ENCODE results near the gene ATP9B. TPM values are rescaled to one million over a fixed set of nuclear protein-coding genes. Genes with fewer than 3 reads are reported as not detected.
A peak's percentile ranks its signal among the peaks of the same experiment; 100 is the strongest.

The ATP9B gene
- total RNA-seq, 1 experiment from 2014 or later, result 44.4 TPM

DNA sequence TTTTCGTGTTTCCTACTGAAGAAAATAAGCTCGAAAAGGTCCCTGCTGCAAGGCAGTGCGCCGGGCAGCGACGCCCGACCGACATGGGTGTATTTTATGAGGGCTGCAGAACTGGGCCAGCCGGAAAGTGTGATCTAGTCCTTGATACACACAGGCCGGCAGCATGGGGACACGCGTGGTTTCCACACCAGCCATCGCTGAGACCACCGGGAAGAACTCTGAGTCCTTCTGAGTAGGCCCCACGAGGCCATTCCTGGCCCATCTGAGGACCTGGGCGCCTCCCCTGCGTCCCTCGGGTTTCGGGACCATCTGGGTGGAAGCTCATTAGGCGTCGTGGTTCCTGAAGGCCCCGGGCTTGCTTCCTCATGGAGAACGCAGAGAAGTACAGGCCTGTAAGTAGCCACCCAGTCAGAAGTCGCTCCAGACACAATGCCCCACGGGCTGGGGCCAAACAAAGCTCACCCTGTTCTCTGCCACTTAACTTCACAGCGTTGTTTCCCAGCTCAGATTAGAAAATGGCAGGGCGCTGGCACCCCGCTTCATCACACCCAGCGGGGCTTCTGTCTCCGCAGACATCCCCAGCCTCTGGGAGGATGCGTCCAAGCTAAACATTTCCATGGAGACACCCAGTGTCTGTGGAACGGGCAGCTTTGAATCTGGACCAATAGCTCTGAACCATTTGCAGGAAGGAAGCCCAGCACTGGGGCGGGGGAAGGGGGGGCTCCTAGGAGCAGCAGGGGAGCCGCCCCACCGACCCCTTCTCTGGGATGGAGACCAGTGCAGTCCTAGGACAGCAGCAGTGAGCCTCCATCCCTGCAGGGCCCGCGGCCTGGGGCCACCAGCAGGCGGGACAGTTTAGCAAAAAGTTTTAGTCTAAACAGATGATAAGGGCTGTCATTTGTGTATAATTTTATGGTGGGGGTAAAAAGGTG lies 328.9 kb downstream of the ATP9B start:
- peaks cover 30% of the 10 kb centered on the region for H3K4me1 ChIP-seq (ENCODE audit: control insufficient read depth, insufficient read depth, low read length)
- intact Hi-C loops (cut with micrococcal nuclease; ENCODE audit: unreplicated experiment) (no loop called here), in situ Hi-C loops (cut with HindIII; ENCODE audit: low pct_unique_long_range_greater_than_20kb, low sequenced_read_pairs) (no loop called here)
- no peaks in the 10 kb centered on the region for H3K27me3 ChIP-seq (ENCODE audit: control insufficient read depth, insufficient read depth, low read length)
- H3K36me3 ChIP-seq (ENCODE audit: control insufficient read depth, insufficient read depth, low read length), result no peaks in the 10 kb centered on the region
- ChIA-PET POLR2A (interaction anchor here (0.6 to 1.0 kb wide), 2 partner anchors 32 to 245 kb away, joined by 5 to 9 read pairs; no protein-coding TSS in a partner anchor), CTCF (no interaction called here)
- no peak overlapping the region for H3K4me3 ChIP-seq (ENCODE audit: low read depth in 2 of 2, low read length in 2 of 2)
- H3K9me3 ChIP-seq (ENCODE audit: control insufficient read depth, insufficient read depth, low read depth, low read length), result no peaks in the 10 kb centered on the region
- ATAC-seq, result no peak
- no TSS peak for BruUV-seq (replicated peaks)
- TF ChIP-seq TCF7L2 (IDR thresholded peaks at IDR 0.05; ENCODE audit: low read depth, low read length) (no peak), POLR2AphosphoS5 (IDR thresholded peaks at IDR 0.05; ENCODE audit: low read depth, low read length) (no peak), SIN3A (IDR thresholded peaks at IDR 0.05; ENCODE audit: borderline replicate concordance, insufficient read depth, low read depth, low read length) (no peak), REST (IDR thresholded peaks at IDR 0.05; ENCODE audit: insufficient read depth in 1 of 2, low read depth in 2 of 2, low read length in 1 of 2) (no peak)
- TF ChIP-seq, protein P1, sequence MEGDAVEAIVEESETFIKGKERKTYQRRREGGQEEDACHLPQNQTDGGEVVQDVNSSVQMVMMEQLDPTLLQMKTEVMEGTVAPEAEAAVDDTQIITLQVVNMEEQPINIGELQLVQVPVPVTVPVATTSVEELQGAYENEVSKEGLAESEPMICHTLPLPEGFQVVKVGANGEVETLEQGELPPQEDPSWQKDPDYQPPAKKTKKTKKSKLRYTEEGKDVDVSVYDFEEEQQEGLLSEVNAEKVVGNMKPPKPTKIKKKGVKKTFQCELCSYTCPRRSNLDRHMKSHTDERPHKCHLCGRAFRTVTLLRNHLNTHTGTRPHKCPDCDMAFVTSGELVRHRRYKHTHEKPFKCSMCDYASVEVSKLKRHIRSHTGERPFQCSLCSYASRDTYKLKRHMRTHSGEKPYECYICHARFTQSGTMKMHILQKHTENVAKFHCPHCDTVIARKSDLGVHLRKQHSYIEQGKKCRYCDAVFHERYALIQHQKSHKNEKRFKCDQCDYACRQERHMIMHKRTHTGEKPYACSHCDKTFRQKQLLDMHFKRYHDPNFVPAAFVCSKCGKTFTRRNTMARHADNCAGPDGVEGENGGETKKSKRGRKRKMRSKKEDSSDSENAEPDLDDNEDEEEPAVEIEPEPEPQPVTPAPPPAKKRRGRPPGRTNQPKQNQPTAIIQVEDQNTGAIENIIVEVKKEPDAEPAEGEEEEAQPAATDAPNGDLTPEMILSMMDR (IDR thresholded peaks at IDR 0.05), result no peak
- DNase-seq (ENCODE audit: low read depth, low spot score), result no peak
- H3K27ac ChIP-seq (ENCODE audit: low read length), result no peak overlapping the region

- ChIA-PET POLR2A (no interaction called here), CTCF (no interaction called here)
- peaks cover 33% of the 10 kb centered on the region for H3K4me1 ChIP-seq (ENCODE audit: control insufficient read depth, insufficient read depth, low read length)
- in situ Hi-C loops (cut with HindIII; ENCODE audit: low pct_unique_long_range_greater_than_20kb, low sequenced_read_pairs) (no loop called here), intact Hi-C loops (cut with micrococcal nuclease; ENCODE audit: unreplicated experiment) (no loop called here)
- peak overlapping the region; percentile 76 for H3K27ac ChIP-seq (ENCODE audit: low read length)
- H3K27me3 ChIP-seq (ENCODE audit: control insufficient read depth, insufficient read depth, low read length), result no peaks in the 10 kb centered on the region
- DNase-seq (ENCODE audit: low read depth, low spot score), result no peak
- H3K36me3 ChIP-seq (ENCODE audit: control insufficient read depth, insufficient read depth, low read length), result no peaks in the 10 kb centered on the region
- H3K9me3 ChIP-seq (ENCODE audit: control insufficient read depth, insufficient read depth, low read depth, low read length), result no peaks in the 10 kb centered on the region
- TSS peak; percentile 85 for BruUV-seq (replicated peaks)
- TF ChIP-seq, protein P1 (IDR thresholded peaks at IDR 0.05), result no peak
- no peak for TF ChIP-seq SIN3A (IDR thresholded peaks at IDR 0.05; ENCODE audit: borderline replicate concordance, insufficient read depth, low read depth, low read length)
- TF ChIP-seq POLR2AphosphoS5 (IDR thresholded peaks at IDR 0.05; ENCODE audit: low read depth, low read length), result no peak
- TF ChIP-seq TCF7L2 (IDR thresholded peaks at IDR 0.05; ENCODE audit: low read depth, low read length), result no peak
- ATAC-seq, result no peak
- H3K4me3 ChIP-seq (ENCODE audit: low read depth in 2 of 2, low read length in 2 of 2), result peak overlapping the region; percentile 56 to 68
Observed at GRCh38 chr18:79399275-79400081, 330.3 kb downstream of the ATP9B start.

Measured in Panc1 (cell line).